Muscle layer of colon (tissue), 2 donors: ENCODE measurements around the gene SEC14L1.

Experiments used
- H3K27ac ChIP-seq: one replicate; pipeline ENCODE4 v1.7.0; 2013; ENCODE audit warnings: low read depth, mild to moderate bottlenecking, low read length, moderate library complexity
- H3K27me3 ChIP-seq, 2 donors: one replicate each; pipeline ENCODE4 v1.7.0; 2013; ENCODE audit warnings: low read length in 2 of 2, mild to moderate bottlenecking in 2 of 2; ENCODE audit not compliant: insufficient read depth in 2 of 2, control insufficient read depth in 1 of 2
- H3K36me3 ChIP-seq: one replicate; pipeline ENCODE4 v1.7.0; 2013; ENCODE audit warnings: mild to moderate bottlenecking, low read length; ENCODE audit not compliant: insufficient read depth
- H3K4me1 ChIP-seq: one replicate; pipeline ENCODE4 v1.7.0; 2013; ENCODE audit warnings: mild to moderate bottlenecking, low read length; ENCODE audit not compliant: insufficient read depth
- H3K4me3 ChIP-seq, 2 donors: one replicate each; pipeline ENCODE4 v1.7.0; 2013; ENCODE audit warnings: low read length in 2 of 2, low read depth in 1 of 2, mild to moderate bottlenecking in 1 of 2, moderate library complexity in 1 of 2
- H3K9ac ChIP-seq: one replicate; pipeline ENCODE4 v1.7.0; 2013; ENCODE audit warnings: low read length
- H3K9me3 ChIP-seq: one replicate; pipeline ENCODE4 v1.7.0; 2013; ENCODE audit warnings: mild to moderate bottlenecking, low read length
- donor health status: abdominal sarcoma.
- donor health status: Adenocarcinoma of cecum.

SEC14L1 gene

DNA sequence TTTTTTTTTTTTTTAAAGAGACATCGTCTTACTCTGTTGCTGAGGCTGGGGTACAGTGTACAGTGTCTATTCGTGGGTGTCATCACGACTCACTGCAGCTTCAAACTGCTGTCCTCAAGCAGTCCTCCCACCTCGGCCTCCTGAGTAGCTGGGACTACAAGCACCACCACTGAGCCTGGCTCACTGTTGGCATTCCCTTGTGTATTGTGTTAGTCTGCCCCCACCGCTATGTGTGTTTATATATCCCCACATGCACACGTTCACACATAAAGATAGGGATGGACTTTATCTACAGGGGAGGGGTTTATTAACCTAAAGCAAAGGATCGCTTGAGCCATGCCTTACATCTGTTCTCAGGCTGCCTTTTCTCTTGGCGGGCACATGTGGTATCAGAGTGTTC, 63.8 kb downstream of the SEC14L1 start:
- H3K27ac ChIP-seq = no peak overlapping the region
- no peak overlapping the region for H3K9ac ChIP-seq
- H3K4me1 ChIP-seq = peaks cover 17% of the 10 kb centered on the region
- no peak overlapping the region for H3K4me3 ChIP-seq
- peaks cover 64% of the 10 kb centered on the region for H3K36me3 ChIP-seq
- H3K27me3 ChIP-seq = no peaks in the 10 kb centered on the region
- no peaks in the 10 kb centered on the region for H3K9me3 ChIP-seq

- Histone ChIP-seq H3K9ac (no peak overlapping the region), H3K36me3 (peaks cover 64% of the 10 kb centered on the region)
Observed at GRCh38 chr17:77205396-77206125, 64.8 kb downstream of the SEC14L1 start.

DNA sequence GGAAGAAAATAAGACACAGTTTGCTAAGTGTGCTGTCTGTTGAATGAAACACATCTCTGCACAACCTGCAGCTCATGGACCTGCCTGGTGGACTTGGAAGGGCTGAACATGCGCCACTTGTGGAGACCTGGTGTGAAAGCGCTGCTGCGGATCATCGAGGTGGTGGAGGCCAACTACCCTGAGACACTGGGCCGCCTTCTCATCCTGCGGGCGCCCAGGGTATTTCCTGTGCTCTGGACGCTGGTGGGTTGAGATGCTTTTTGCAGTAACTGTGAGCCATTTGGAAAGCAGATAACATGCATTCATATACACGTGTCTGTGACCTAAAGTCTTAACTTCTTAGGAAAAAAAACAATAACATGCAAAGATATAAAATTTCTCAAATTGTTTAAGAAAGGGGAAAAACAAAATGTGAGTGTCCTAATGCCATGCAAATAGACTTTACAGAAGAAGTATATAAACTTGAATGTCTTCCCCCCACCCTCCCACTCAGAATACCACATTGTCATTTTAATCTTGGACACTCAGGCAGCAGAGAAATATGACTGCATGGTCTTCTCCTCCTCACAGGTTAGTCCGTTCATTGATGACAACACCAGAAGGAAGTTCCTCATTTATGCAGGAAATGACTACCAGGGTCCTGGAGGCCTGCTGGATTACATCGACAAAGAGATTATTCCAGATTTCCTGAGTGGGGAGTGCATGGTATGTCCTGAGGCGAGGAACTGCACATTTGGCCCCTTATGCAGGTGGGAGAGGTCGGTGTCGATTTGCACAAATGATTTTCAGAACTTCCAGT, 65.6 kb downstream of the SEC14L1 start:
- Histone ChIP-seq H3K9ac (no peak overlapping the region), H3K27me3 (no peaks in the 10 kb centered on the region), H3K4me1 (peaks cover 17% of the 10 kb centered on the region), H3K27ac (no peak overlapping the region), H3K36me3 (peaks cover 64% of the 10 kb centered on the region), H3K4me3 (no peak overlapping the region), H3K9me3 (no peaks in the 10 kb centered on the region)

More at GRCh38 chr17:77205396-77206125, 64.8 kb downstream of the SEC14L1 start:
- H3K4me3 ChIP-seq = no peak overlapping the region
- H3K4me1 ChIP-seq = peaks cover 17% of the 10 kb centered on the region
- H3K27ac ChIP-seq = no peak overlapping the region
- H3K27me3 ChIP-seq = no peaks in the 10 kb centered on the region
- H3K9me3 ChIP-seq = no peaks in the 10 kb centered on the region

DNA sequence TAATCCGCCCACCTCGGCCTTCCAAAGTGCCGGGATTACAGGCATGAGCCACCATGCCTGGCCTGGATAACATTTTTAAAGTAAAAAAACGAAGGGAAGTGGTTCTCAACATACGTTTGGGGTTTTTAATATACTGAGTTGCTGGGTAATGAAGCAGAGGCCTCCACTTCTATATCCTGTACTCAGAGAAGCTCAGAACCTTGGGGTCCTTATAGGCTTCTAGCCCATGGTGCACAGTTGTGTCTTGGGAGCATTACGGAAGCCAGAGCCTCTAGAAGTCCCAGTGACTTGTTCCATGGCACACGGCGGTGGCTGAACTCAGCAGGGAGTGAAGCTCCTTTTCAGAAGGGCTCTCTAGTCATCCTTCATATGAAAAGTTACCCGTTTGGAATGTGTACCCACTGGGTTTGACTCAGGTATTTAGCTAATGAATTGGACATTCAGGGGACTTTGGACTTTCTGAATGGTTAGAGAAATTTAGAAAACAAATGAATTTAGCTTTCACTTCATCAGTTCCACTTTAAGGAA, 67.0 kb downstream of the SEC14L1 start:
- H3K36me3 ChIP-seq = peaks cover 71% of the 10 kb centered on the region
- H3K27me3 ChIP-seq = no peaks in the 10 kb centered on the region
- no peak overlapping the region for H3K9ac ChIP-seq
- no peaks in the 10 kb centered on the region for H3K9me3 ChIP-seq
- H3K27ac ChIP-seq = no peak overlapping the region
- H3K4me1 ChIP-seq = peaks cover 17% of the 10 kb centered on the region
- H3K4me3 ChIP-seq = no peak overlapping the region

- H3K27me3 ChIP-seq = no peaks in the 10 kb centered on the region
- H3K4me3 ChIP-seq = no peak overlapping the region
- H3K9me3 ChIP-seq = no peaks in the 10 kb centered on the region
- H3K36me3 ChIP-seq = peaks cover 75% of the 10 kb centered on the region
- H3K4me1 ChIP-seq = peaks cover 17% of the 10 kb centered on the region
- H3K27ac ChIP-seq = no peak overlapping the region
- no peak overlapping the region for H3K9ac ChIP-seq
Observed at GRCh38 chr17:77208217-77208808, 67.5 kb downstream of the SEC14L1 start.

DNA sequence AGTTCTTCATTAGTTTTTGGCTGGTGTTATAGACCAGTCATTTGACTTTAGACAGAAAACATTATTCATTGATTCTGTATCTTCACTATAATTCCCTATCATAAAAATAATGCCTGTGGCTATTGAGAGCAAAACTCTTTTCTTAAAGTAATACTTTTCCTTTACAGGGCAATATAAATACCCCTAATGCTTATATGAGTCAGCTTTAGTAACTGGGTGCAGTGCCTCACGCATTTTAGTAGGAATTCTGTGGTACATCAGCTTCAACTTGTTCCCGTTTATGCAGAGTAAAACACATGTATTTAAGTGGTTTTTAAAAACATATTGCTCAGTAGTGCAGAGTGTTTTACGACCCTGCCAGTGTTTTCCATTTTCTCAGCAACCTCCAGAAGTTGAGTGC, 68.1 kb downstream of the SEC14L1 start:
- no peak overlapping the region for H3K9ac ChIP-seq
- no peak overlapping the region for H3K27ac ChIP-seq
- H3K4me1 ChIP-seq = peaks cover 17% of the 10 kb centered on the region
- no peak overlapping the region for H3K4me3 ChIP-seq
- H3K36me3 ChIP-seq = peaks cover 75% of the 10 kb centered on the region
- H3K27me3 ChIP-seq = no peaks in the 10 kb centered on the region
- no peaks in the 10 kb centered on the region for H3K9me3 ChIP-seq

GRCh38 chr17:77209330-77209748, 68.6 kb downstream of the SEC14L1 start:
- Histone ChIP-seq H3K4me1 (peaks cover 17% of the 10 kb centered on the region), H3K27me3 (no peaks in the 10 kb centered on the region), H3K4me3 (no peak overlapping the region), H3K27ac (no peak overlapping the region), H3K9me3 (no peaks in the 10 kb centered on the region), H3K36me3 (peaks cover 78% of the 10 kb centered on the region), H3K9ac (no peak overlapping the region)

- H3K27ac ChIP-seq = no peak overlapping the region
- H3K9ac ChIP-seq = no peak overlapping the region
- H3K36me3 ChIP-seq = peaks cover 78% of the 10 kb centered on the region
- no peak overlapping the region for H3K4me3 ChIP-seq
- H3K27me3 ChIP-seq = no peaks in the 10 kb centered on the region
- peaks cover 17% of the 10 kb centered on the region for H3K4me1 ChIP-seq
- no peaks in the 10 kb centered on the region for H3K9me3 ChIP-seq
Observed at GRCh38 chr17:77210331-77210730, 69.6 kb downstream of the SEC14L1 start.

- no peak overlapping the region for H3K9ac ChIP-seq
- no peaks in the 10 kb centered on the region for H3K27me3 ChIP-seq
- H3K9me3 ChIP-seq = no peaks in the 10 kb centered on the region
- H3K4me3 ChIP-seq = no peak overlapping the region
- H3K36me3 ChIP-seq = peaks cover 71% of the 10 kb centered on the region
- no peak overlapping the region for H3K27ac ChIP-seq
- H3K4me1 ChIP-seq = peaks cover 17% of the 10 kb centered on the region
Observed at GRCh38 chr17:77210946-77211541, 70.3 kb downstream of the SEC14L1 start.

GRCh38 chr17:77211681-77212080, 70.9 kb downstream of the SEC14L1 start:
- no peak overlapping the region for H3K27ac ChIP-seq

More at GRCh38 chr17:77211681-77212080, 70.9 kb downstream of the SEC14L1 start:
- Histone ChIP-seq H3K9ac (no peak overlapping the region), H3K36me3 (peaks cover 69% of the 10 kb centered on the region), H3K27me3 (no peaks in the 10 kb centered on the region), H3K4me1 (peaks cover 17% of the 10 kb centered on the region), H3K9me3 (no peaks in the 10 kb centered on the region), H3K4me3 (no peak overlapping the region)
